ENCODE measurements around the gene RUFY3.
"Not testable (repeated sequence)": the region's sequence is repeated elsewhere in the genome, so short reads cannot be mapped to it uniquely, and the experiment has no call there.

The RUFY3 gene

DNA sequence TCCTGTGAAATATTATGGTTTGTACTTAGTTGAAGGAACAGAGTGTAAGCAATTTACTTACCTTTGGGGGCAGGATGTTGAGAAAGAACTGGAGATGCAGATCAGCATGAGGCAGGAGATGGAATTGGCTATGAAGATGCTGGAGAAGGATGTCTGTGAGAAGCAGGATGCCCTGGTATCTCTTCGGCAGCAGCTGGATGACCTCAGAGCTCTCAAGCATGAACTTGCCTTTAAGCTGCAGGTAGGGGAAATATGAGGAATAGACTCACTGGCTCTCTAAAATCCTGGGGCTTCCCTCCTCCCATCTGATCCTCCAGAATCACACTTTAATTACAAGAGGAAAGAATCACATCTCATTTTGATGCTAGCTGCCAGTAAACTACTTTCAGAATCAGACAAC, 67.0 kb downstream of the RUFY3 start:
- no peak for DNase-seq (ENCODE audit: low spot score)

DNA sequence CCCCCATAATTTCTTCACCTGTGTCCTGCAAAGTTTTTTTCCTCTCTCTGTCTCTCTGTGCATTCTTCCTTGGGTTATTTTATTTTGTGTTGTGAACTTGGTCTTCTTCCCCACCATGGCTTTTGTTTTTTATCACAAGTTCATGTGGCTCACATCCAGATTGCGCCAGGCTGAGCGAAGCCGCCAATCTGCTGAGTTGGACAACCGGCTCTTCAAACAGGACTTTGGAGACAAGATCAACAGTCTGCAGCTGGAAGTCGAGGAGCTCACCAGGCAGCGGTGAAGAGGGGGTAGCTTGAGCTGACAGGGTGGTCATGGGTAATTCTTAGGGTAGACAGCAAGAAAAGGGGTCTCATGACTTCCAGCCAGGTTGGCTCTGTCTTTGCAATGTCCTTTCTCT, 71.9 kb downstream of the RUFY3 start:
- no peak for DNase-seq (ENCODE audit: low spot score)

DNA sequence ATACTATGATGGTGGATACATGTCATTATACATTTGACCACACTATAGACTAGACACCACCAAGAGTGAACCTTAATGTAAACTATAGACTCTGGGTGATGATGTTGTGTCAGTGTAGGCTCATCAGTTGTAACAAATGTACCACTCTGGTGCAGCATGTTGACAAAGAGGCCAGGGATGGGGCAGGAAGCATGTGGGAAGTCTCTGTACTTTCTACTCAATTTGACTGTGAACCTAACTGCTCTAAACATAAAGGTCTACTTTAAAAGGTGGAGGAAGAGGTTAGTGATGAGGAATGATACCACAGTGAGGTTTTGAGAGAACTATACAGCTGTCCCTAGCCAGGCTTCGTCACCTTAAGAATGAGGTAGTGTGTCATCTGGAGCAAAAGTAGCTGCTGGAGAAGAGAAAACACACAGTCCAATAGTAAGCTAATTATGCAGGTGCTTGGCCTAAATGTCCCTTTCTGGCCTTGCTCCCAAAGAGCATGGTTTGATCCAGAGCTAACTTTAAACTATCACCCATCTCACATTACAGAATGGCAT, 79.6 kb downstream of the RUFY3 start:
- DNase-seq (ENCODE audit: low spot score) = no peak

DNA sequence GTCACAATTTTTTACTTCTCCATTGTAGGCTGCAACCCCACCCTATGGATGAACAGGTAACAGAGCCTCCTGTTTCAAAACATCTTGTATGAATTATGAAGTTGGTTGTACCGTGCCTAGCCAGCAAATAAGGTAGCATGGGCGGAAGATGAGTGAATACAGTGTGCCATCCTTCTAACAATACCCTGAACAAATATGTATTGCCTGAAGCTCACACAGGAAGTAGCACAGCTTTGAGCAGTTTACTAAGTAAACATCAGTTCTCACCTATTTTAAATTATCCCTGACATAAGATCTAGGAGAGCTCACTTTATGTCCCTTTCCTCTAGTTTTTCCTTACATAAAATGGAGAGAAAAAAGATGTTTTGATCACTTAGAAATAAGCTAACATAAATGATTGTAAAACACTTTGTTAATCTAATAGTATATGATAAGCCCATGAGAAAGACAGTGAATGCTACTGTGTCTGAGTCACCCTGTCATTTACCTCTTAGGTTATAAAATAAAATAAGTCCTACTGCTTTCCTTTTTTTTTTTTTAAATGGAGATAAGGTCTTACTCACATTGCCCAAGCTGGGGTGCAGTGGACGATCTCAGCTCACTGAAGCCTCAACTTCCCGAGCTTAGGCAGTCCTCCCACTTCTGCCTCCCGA, 81.3 kb downstream of the RUFY3 start:
- no peak for DNase-seq (ENCODE audit: low spot score)

DNA sequence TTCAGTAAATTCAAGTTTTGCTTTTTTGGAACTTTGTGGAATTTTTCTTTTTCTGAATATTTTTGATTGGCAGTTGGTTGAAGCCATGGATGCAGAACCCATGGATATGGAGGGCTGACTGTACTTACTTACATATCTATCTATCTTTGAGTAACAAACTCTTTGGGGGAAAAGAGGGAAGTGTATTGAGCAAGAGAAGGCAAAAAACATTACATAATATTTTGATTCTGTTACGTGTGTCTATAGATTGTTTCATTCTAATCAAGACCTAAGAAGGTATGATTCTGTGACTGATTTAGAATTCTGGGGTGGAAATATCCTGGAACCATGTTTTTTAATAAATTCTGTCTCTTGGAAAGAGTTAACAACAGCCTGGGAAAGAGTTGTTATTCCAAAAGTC, 86.4 kb downstream of the RUFY3 start:
- DNase-seq (ENCODE audit: low spot score) = no peak

DNA sequence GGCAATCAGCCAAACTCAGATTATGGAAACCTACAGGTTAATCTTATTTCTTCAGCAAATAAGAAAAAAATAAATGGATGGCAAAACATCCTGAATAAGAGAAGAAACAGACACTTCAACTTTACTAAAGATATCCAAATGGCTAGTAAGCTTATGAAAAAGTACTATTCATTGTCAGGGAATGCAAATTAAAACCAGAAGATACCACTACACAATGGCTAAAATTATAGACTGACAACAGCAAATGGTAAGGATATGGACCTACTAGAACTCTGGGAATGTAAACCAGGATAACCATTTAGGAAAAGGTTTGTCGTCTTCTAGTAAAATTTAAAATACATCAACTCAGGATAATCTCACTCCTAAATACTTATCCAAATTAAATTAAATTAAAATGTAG, 93.6 kb downstream of the RUFY3 start:
- no peak for DNase-seq (ENCODE audit: low spot score)

DNA sequence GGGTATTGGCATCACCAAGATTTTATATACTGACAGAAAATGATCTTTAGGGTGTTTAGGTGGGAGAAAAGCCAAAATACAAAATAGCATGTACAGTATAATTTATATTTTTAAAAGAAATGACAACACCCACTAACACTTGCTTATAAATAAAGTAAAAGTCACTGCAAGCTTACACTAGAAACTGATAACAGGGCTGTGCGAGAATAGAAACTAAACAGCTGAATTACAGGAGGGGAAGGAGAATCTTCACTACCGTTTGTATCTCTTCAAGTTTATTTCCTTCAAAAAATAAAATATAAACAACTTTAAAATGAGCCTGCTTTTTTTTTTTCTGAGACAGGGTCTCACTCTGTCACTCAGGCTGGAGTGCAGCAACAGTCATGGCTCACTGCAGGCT, 95.1 kb downstream of the RUFY3 start:
- no peak for DNase-seq (ENCODE audit: low spot score)

DNA sequence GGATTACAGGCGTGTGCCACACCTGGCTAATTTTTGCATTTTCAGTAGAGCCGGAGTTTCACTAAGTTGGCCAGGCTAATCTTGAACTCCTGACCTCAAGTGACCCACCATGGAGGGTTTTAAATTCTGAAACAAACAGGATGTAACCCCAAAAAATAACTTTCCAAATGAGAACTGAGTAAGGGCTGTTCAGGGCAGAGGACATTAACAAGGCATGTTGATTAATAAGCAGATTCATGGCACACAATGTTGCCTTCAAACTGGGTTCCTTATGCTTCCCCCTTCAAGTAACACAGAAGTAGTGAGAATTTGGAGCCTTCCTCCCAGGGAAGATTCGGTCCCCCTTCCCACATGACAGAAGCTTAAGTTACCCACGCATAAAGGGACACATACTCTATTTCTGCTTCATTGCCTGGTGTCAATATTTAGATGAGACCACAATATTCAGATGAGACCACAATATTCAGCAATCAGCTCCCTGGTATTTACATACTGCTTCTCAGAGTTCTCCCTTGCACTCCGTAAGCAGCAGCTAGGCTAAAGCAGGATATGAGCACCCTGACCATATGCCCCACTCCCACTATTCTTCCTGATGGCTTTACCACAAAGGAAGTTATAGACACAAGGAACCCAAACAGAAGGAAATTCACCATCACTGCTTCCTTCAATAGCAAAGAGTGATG, 96.5 kb downstream of the RUFY3 start:
- no peak for DNase-seq (ENCODE audit: low spot score)

DNA sequence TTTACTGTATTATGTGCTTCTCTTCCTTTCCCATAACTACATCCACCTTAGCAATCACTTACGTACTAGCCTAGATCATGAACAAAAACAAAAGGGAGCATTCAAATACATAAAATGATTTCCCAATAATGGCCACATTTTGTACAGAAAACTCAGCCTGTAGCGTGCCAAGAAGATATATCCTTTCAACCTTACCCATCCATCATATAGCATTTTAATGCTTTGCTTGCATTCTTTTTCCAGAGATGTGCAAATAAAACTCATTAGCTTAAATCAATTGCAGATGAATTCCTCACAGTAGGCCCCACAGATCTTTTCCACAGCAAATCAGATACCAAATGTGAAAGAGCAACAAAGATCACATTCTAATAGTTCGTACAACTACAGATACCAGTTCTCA, 97.2 kb downstream of the RUFY3 start:
- DNase-seq (ENCODE audit: low spot score) = no peak

DNA sequence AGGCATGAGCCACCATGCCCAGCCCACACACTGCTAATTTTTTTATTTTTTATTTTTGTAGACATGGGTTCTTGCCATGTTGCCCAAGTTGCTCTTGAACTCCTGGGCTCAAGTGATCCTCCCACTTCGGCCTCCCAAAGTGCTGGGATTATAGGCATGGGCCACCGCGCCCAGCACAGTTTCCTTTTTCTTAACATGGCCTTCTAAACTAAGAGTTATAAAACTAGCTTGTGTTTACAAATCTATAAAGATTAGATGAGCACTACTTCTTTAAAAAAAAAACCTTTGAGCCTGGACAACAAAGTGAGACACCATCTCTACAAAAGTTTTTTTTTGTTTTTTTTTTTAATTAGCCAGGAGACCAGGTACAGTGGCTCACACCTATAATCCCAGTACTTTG, 107.3 kb downstream of the RUFY3 start:
- no peak for DNase-seq (ENCODE audit: low spot score)

DNA sequence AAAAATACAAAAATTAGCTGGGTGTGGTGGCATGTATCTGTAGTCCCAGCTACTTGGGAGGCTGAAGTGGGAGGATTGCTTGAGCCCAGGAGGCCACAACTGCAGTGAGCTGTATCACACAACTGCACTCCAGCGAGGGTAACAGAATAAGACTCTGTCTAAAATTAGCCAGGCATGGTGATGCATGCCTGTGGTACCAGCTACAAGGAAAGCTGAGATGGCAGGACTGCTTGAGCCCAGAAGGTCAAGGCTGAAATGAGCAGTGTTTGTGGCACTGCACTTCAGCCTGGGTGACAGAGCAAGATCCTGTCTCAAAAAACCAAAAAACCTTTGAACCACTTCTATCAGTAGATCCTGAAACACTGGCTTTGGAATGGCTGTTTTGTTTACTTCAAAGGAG, 107.7 kb downstream of the RUFY3 start:
- DNase-seq (ENCODE audit: low spot score) = no peak

DNA sequence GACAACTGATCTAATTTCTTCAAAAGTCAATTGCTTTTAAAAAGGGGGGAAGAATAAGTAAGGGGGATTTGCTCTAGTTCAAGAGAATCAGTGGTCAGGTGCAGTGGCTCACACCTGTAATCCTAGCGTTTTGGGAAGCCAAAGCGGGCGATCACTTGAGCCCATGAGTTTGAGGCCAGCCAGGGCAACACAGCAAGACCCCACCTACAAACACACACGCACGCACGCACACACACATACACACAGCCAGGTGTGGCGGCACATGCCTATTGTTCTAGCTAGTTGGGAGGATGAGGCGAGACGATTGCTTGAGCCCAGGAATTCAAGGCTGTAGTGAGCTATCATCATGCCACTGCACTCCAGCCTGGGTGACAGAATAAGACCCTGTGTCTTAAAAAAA, 108.3 kb downstream of the RUFY3 start:
- DNase-seq (ENCODE audit: low spot score) = no peak

DNA sequence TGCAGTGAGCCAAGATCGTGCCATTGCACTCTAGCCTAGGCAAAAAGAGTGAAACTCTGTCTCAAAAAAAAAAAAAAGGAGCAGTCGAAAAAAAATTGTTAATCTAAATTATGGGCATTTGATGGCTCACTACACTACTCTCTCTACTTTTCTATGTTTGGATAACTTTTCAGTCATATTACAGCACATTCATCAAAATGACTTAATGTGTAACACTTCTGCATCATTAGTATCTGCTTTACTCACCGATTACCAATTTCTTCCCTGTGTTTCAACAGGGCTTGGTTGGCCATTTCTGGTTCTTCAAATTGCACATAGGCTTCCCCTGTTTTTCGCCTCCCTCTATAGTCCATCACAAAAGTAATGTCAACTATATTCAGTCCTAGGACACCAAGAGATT, 109.5 kb downstream of the RUFY3 start:
- DNase-seq (ENCODE audit: low spot score) = no peak

DNA sequence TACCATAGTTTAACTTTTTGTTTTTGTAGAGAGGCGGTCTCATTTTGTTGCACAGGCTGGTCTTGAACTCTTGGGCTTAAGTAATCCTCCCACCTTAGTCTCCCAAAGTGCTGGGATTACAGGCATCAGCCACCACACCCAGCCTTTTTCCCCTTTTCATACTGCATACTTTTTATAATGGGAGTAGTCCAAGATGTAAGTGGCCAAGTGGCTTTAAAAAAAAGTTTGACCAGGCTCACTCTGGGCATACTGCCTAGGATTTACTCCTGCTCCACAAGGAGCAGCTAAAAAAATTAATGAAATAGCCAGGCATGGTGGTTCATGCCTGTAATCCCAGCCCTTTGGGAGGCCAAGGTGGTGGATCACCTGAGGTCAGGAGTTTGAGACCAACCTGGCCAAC, 111.9 kb downstream of the RUFY3 start:
- DNase-seq (ENCODE audit: low spot score) = no peak

DNA sequence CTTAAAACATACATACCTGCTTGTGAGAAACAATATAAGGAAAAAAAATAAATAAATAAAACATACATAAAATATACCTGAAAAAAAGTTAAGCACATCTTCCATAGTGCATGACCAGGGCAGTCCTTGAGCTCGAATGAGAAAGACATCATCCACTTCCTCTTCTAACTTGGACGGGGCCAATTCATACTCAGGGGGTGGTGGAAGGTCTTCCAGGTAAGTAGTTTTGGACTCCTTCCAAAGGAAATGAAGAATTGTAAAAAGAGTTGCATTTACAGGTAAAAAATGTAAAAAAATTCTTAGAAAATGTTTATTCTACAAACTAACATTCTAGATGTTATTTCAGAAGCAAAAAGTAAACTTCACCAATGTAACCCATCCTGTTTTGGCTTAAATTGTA, 114.3 kb downstream of the RUFY3 start:
- DNase-seq (ENCODE audit: low spot score) = no peak

DNA sequence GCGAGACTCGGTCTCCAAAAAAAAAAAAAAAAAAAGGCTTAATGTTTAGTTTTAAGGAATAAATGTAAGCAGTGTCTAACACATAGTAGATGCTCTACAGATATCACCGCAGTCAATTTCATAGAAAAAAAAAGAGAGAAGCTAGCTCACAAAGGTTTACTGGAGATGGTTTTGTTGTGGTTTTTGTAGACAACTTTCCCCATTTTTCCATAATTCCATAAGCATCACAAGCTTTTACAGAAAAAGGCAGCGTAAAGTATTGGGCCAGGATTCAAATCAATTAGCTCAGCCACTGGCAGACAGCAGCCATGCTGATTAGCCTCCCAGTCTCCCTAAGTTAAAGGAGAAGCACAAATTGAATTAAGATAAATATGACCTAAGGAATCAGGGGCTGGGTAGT, 116.4 kb downstream of the RUFY3 start:
- DNase-seq (ENCODE audit: low spot score) = no peak

DNA sequence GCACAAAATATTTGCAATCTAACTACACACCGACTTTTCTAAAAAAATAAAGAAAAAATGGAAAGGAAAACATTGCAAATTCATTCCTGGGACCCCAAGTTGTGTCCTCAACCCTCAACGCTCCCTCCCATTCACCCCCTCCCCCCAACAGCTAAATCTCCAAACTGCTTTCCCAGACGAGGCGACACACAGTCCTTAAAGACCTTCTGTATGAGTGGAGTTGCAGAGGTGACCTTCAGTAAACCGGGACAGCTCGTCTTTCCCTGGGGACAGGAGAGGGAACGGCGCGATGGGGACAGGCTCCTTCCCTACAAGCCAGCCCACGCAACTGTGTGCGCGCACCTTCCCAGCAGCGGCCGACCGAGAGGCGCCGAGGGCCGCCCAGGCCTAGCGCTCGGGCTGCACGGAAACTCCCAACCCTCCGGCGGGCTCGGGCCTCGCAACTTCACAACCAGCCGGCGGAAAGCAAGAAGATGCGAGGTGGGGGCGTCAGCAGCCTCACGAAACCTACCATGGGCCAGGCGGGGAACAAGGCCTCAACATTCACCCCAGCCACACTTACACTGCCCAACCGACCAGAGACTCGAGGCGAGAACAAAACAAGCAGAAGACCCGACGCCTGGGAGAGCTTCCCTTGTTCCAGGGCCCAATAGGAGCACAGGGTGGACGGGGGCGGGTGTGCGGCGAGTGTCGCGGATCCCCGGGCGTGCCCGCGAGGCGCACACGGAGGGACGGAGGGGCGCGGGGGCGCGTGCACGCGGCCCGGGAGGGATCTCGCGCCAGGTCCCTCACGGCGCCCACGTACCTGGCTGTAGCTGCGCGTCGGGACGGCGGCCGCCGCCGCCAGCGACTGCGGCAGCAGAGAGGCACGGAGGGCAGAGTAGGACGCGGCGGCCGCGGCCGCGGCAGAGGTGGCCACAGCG, 117.2 kb downstream of the RUFY3 start:
- DNase-seq (ENCODE audit: low spot score) = peak; percentile 62

DNA sequence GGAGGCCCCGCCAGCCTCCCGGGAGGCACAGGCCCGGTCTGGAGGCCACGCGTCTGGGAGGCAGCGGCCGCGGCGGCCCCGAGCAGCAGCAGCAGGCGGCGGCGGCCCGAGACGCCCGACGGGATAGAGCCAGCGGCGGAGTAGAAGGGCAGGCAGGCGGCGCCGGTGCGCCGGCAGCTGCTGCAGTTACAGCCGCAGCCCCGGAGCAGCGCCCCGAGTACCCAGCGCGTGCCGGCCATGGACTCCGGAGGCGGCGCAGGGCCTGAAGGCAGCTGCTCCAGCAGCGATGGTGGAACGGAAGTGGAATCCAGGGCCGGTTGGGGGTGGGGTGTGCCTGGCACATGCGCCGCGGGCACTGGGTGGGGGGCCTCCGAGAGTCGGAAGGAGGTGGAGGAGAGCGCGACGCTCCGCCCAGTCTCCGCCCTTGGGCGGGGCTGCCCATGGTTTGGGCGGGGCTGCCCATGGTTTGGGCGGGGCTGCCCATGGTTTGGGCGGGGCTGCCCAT, 117.9 kb downstream of the RUFY3 start, which contains the start of gene GRSF1:
TSS of gene GRSF1 (minus strand) at position 302 of the 505 bp plus-strand sequence. CDS start at position 239, 63 bp downstream.
- DNase-seq (ENCODE audit: low spot score) = peak; percentile 86

DNA sequence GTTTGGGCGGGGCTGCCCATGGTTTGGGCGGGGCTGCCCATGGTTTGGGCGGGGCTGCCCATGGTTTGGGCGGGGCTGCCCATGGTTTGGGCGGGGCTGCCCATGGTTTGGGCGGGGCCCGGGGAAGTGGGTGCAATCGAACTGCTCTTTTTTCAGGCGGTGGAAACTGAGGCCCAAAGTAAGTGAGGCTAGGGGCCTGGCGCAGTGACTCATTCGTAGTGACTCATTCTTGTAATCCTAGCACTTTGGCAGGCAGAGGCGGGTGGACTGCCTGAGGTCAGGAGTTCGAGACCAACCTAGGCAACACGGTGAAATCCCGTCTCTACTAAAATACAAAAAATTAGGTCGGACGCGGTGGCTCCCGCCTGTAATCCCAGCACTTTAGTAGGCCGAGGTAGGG, 118.4 kb downstream of the RUFY3 start:
- DNase-seq (ENCODE audit: low spot score) = peak; percentile 19

DNA sequence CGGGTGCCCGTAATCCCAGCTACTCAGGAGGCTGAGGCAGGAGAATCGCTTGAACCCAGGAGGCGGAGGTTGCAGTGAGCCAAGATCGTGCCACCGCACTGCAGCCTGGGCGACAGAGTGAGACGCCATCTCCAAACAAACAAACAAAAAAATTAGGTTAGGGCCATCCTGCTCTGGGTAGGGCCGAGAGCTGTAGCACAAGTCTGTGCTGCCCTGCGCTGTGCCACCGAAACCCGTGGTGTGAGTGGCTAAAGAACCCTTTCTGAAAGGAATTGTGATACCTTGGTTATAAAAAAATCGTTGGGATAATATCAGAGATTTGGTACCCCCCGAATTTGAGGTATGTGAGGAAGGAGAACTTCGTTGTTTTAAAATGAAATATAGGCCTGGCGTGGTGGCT, 118.9 kb downstream of the RUFY3 start:
- not testable (repeated sequence) for DNase-seq (ENCODE audit: low spot score)

DNA sequence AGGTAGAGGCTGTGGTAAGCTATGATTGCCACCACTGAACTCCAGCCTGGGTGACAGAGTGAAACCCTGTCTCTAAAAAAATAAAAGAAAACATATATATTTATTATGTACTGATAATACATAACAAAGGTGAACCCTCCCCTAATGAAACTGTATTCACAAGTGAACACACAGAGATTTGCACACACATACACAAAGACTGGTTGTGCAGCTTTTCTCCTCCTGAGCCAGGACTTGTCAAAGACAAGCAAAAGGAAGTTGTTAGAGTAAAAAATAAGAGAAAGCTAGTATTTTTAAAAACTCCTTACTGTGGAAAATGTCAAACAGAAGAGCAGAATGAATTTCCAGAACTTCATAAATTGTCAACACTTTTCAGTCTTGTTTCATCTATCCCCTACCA, 119.4 kb downstream of the RUFY3 start:
- no peak for DNase-seq (ENCODE audit: low spot score)

DNA sequence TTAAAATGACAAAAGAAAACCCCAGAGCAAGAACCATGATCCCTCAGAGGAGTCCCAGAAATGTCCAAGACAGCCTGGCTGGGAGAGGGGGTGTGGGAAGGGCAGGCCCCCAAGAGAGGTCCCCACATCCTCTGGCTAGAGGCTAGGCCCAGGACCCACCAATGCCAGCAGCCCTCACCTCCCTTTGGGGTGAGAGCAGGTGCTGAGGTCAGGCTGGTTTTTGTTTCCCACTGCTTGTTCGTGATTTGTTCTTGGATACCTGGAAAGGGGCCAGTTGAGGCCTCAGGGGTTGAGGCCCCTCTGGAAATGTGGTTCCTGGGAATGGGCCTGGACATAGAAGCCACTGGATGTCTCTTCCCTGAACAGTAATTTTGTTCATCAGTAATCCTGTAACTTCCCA, 120.2 kb downstream of the RUFY3 start:
- no peak for DNase-seq (ENCODE audit: low spot score)
